ENCODE measurements around the gene B3GNT5. TPM values are rescaled to one million over a fixed set of nuclear protein-coding genes. Genes with fewer than 3 reads are reported as not detected.

B3GNT5 gene
- total and polyA plus RNA-seq, 2 of the 8 experiments (the other 6 are each of a cell fraction or from before 2014, with no cell fraction given): 2.4 to 9.7 TPM

GRCh38 chr3:183277260-183277659 lies 24.2 kb downstream of the B3GNT5 start (continued):
- TF ChIP-seq HDAC6 (IDR thresholded peaks at IDR 0.05; ENCODE audit: low read depth, low read length) (no peak), USF2 (IDR thresholded peaks at IDR 0.05; ENCODE audit: low read length) (no peak), CHD7 (IDR thresholded peaks at IDR 0.05; ENCODE audit: insufficient replicate concordance, low read length) (no peak)

All from H1 (cell line).